ENCODE data around the gene PHF21B.
"Not testable (repeated sequence)": the region's sequence is repeated elsewhere in the genome, so short reads cannot be mapped to it uniquely, and the experiment has no call there.

PHF21B gene

GRCh38 chr22:44988671-44989070 lies 21.1 kb downstream of the PHF21B start:
- no peak for DNase-seq

- DNase-seq = no peak
These were observed 22.9 kb downstream of the PHF21B start for GRCh38 chr22:44986926-44987325.

- DNase-seq = no peak
These were observed 23.8 kb downstream of the PHF21B start for GRCh38 chr22:44985906-44986527.

GRCh38 chr22:44983878-44984482 lies 25.8 kb downstream of the PHF21B start:
- DNase-seq = no peak

GRCh38 chr22:44982445-44982844 lies 27.4 kb downstream of the PHF21B start:
- no peak for DNase-seq

- no peak for DNase-seq
These were observed 27.9 kb downstream of the PHF21B start for GRCh38 chr22:44981857-44982256.

- no peak for DNase-seq
These were observed 30.7 kb downstream of the PHF21B start for GRCh38 chr22:44979154-44979553.

GRCh38 chr22:44975427-44976262 lies 34.2 kb downstream of the PHF21B start:
- DNase-seq = peak in 1 of 2 experiments; percentile 21

- DNase-seq = no peak
These were observed 35.4 kb downstream of the PHF21B start for GRCh38 chr22:44974454-44974853.

GRCh38 chr22:44973829-44974228 lies 36.0 kb downstream of the PHF21B start:
- no peak for DNase-seq

GRCh38 chr22:44972363-44973083 lies 37.3 kb downstream of the PHF21B start:
- DNase-seq = no peak

- DNase-seq = no peak
These were observed 38.0 kb downstream of the PHF21B start for GRCh38 chr22:44971651-44972362.

- no peak for DNase-seq
These were observed 39.5 kb downstream of the PHF21B start for GRCh38 chr22:44970291-44970690.

- no peak for DNase-seq
These were observed 40.0 kb downstream of the PHF21B start for GRCh38 chr22:44969817-44970216.

- DNase-seq = no peak
These were observed 41.1 kb downstream of the PHF21B start for GRCh38 chr22:44968736-44969135.

- DNase-seq = no peak
These were observed 44.6 kb downstream of the PHF21B start for GRCh38 chr22:44965171-44965570.

GRCh38 chr22:44964722-44965078 lies 45.1 kb downstream of the PHF21B start:
- no peak for DNase-seq

GRCh38 chr22:44963832-44964721 lies 45.7 kb downstream of the PHF21B start:
- no peak for DNase-seq

- DNase-seq = no peak
These were observed 46.9 kb downstream of the PHF21B start for GRCh38 chr22:44962741-44963454.

GRCh38 chr22:44961682-44962081 lies 48.1 kb downstream of the PHF21B start:
- DNase-seq = not testable (repeated sequence)

All from NCI-H187 (cell line).